Cardiac septum (tissue), 1 donor: ENCODE measurements around the gene PGA3. TPM values are rescaled to one million over a fixed set of nuclear protein-coding genes. Genes with fewer than 3 reads are reported as not detected.
"Not testable (repeated sequence)": the region's sequence is repeated elsewhere in the genome, so short reads cannot be mapped to it uniquely, and the experiment has no call there.

Experiments
- DNase-seq: peaks from one replicate; pipeline ENCODE4 v3.0.0-alpha.2; 2020; ENCODE audit warnings: low spot score
- intact Hi-C: fragments of 100-400 bp; cut with DNase I; formaldehyde crosslinking; loops from one replicate; pipeline ENCODE4 v1.14.0; 2022
- total RNA-seq: library from RNA; stranded (reverse); fragmentation: NEBNext Ultra II Directional; extraction: Animal tissue kit (Norgen Biotek cat#: 25700); gene quantifications from one replicate; pipeline ENCODE4 v1.2.1, GENCODE V29; 2021
- donor health status: DM: no; HTN: no; CAD: no.

The PGA3 gene
- total RNA-seq, 1 donor from 2014 or later, result 0.24 TPM

- intact Hi-C loops, result loop anchor here (10.0 kb wide), 1 partner anchor 323 kb away; the partner anchor contains the start of gene CCDC86
- no peak for DNase-seq
Measured at GRCh38 chr11:61168042-61168688, 35.1 kb upstream of the PGA3 start.

- no peak for DNase-seq
- intact Hi-C loops, result loop anchor here (10.0 kb wide), 1 partner anchor 324 kb away; the partner anchor contains the start of gene CCDC86
Measured at GRCh38 chr11:61168800-61169199, 34.5 kb upstream of the PGA3 start.

- intact Hi-C loops, result no loop called here
Measured at GRCh38 chr11:61170566-61170965, 32.7 kb upstream of the PGA3 start.

GRCh38 chr11:61171907-61172306 lies 31.4 kb upstream of the PGA3 start:
- intact Hi-C loops, result no loop called here
- no peak for DNase-seq

More at GRCh38 chr11:61170566-61170965, 32.7 kb upstream of the PGA3 start:
- no peak for DNase-seq

- DNase-seq, result no peak
- intact Hi-C loops, result no loop called here
Measured at GRCh38 chr11:61172356-61172755, 31.0 kb upstream of the PGA3 start.

GRCh38 chr11:61172888-61173287 lies 30.4 kb upstream of the PGA3 start:
- intact Hi-C loops, result no loop called here
- no peak for DNase-seq

- intact Hi-C loops, result no loop called here
- no peak for DNase-seq
Measured at GRCh38 chr11:61173456-61173855, 29.9 kb upstream of the PGA3 start.

GRCh38 chr11:61174273-61174672 lies 29.0 kb upstream of the PGA3 start:
- intact Hi-C loops, result no loop called here
- no peak for DNase-seq

GRCh38 chr11:61174949-61175348 lies 28.4 kb upstream of the PGA3 start:
- DNase-seq, result no peak
- intact Hi-C loops, result no loop called here

GRCh38 chr11:61176446-61176845 lies 26.9 kb upstream of the PGA3 start:
- intact Hi-C loops, result no loop called here
- no peak for DNase-seq

- intact Hi-C loops, result not testable (repeated sequence)
Measured at GRCh38 chr11:61180205-61180604, 23.1 kb upstream of the PGA3 start.

GRCh38 chr11:61181489-61181888 lies 21.8 kb upstream of the PGA3 start:
- DNase-seq, result no peak
- intact Hi-C loops, result no loop called here

More at GRCh38 chr11:61180205-61180604, 23.1 kb upstream of the PGA3 start:
- not testable (repeated sequence) for DNase-seq

- intact Hi-C loops, result no loop called here
- no peak for DNase-seq
Measured at GRCh38 chr11:61183645-61184044, 19.7 kb upstream of the PGA3 start.

- intact Hi-C loops, result loop anchor here (2.0 kb wide), 1 partner anchor 58 kb away; no protein-coding TSS in a partner anchor
- no peak for DNase-seq
Measured at GRCh38 chr11:61186504-61186903, 16.8 kb upstream of the PGA3 start.

GRCh38 chr11:61187505-61188130 lies 15.7 kb upstream of the PGA3 start:
- DNase-seq, result no peak

GRCh38 chr11:61189933-61190332 lies 13.4 kb upstream of the PGA3 start:
- intact Hi-C loops, result no loop called here
- no peak for DNase-seq

More at GRCh38 chr11:61187505-61188130, 15.7 kb upstream of the PGA3 start:
- intact Hi-C loops, result loop anchor here (2.0 kb wide), 1 partner anchor 59 kb away; no protein-coding TSS in a partner anchor

- no peak for DNase-seq
- intact Hi-C loops, result no loop called here
Measured at GRCh38 chr11:61193596-61193995, 9.7 kb upstream of the PGA3 start.

GRCh38 chr11:61194169-61194671 lies 9.1 kb upstream of the PGA3 start:
- intact Hi-C loops, result no loop called here
- DNase-seq, result no peak

GRCh38 chr11:61194981-61195695 lies 8.2 kb upstream of the PGA3 start:
- intact Hi-C loops, result no loop called here
- DNase-seq, result no peak

- no peak for DNase-seq
- intact Hi-C loops, result no loop called here
Measured at GRCh38 chr11:61195719-61196118, 7.6 kb upstream of the PGA3 start.
